AG09309 (cell line): ENCODE results near the gene CIB2.

ENCODE experiments used
- DNase-seq: peaks from one replicate; pipeline ENCODE4 v3.0.0-alpha.2; 2010; ENCODE audit warnings: low read depth
- H3K4me3 ChIP-seq: 2 replicates; pipeline ENCODE4 v1.5.1; 2011; ENCODE audit warnings: mild to moderate bottlenecking, low read depth, low read length, moderate library complexity; ENCODE audit not compliant: control insufficient read depth
- TF ChIP-seq, protein P1 (sequence below): IDR thresholded peaks from 2 replicates; pipeline ENCODE4 v1.5.1; 2011; ENCODE audit warnings: mild to moderate bottlenecking, low read depth, low read length, inconsistent platforms; ENCODE audit not compliant: insufficient read depth, control insufficient read depth; ENCODE audit errors: missing control alignments

CIB2 gene

GRCh38 chr15:78102741-78103140, 28.5 kb downstream of the CIB2 start:
- TF ChIP-seq, protein P1, sequence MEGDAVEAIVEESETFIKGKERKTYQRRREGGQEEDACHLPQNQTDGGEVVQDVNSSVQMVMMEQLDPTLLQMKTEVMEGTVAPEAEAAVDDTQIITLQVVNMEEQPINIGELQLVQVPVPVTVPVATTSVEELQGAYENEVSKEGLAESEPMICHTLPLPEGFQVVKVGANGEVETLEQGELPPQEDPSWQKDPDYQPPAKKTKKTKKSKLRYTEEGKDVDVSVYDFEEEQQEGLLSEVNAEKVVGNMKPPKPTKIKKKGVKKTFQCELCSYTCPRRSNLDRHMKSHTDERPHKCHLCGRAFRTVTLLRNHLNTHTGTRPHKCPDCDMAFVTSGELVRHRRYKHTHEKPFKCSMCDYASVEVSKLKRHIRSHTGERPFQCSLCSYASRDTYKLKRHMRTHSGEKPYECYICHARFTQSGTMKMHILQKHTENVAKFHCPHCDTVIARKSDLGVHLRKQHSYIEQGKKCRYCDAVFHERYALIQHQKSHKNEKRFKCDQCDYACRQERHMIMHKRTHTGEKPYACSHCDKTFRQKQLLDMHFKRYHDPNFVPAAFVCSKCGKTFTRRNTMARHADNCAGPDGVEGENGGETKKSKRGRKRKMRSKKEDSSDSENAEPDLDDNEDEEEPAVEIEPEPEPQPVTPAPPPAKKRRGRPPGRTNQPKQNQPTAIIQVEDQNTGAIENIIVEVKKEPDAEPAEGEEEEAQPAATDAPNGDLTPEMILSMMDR = no peak
- no peak for DNase-seq
- H3K4me3 ChIP-seq = no peak overlapping the region

DNA sequence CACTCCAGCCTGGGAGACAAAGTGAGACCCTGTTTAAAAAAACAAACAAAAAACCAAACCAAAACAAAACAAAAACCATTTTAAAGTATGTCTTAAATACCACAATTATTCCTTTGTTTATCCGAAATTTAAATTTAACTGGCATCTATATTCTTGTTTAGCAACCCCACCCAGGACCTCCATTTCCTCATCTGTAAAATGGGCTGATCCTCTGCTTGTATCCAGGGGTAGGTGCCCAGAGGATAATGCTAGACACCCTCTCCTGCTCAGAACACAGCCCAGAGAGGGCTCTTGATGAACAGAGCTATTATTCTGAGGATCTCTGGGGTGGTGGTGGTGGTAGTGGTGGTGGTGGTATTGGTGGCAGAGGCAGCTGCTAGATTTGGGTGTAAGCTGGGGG, 29.0 kb downstream of the CIB2 start:
- no peak for DNase-seq
- TF ChIP-seq, protein P1 = no peak
- H3K4me3 ChIP-seq = no peak overlapping the region

- TF ChIP-seq, protein P1 = no peak
- no peak overlapping the region for H3K4me3 ChIP-seq
Measured at GRCh38 chr15:78101423-78102105, 29.7 kb downstream of the CIB2 start.

GRCh38 chr15:78100886-78101285, 30.4 kb downstream of the CIB2 start:
- TF ChIP-seq, protein P1 = no peak
- no peak overlapping the region for H3K4me3 ChIP-seq
- DNase-seq = no peak

More at GRCh38 chr15:78101423-78102105, 29.7 kb downstream of the CIB2 start:
- DNase-seq = no peak

- DNase-seq = no peak
- TF ChIP-seq, protein P1 = no peak
- no peak overlapping the region for H3K4me3 ChIP-seq
Measured at GRCh38 chr15:78098131-78098755, 33.0 kb downstream of the CIB2 start.

DNA sequence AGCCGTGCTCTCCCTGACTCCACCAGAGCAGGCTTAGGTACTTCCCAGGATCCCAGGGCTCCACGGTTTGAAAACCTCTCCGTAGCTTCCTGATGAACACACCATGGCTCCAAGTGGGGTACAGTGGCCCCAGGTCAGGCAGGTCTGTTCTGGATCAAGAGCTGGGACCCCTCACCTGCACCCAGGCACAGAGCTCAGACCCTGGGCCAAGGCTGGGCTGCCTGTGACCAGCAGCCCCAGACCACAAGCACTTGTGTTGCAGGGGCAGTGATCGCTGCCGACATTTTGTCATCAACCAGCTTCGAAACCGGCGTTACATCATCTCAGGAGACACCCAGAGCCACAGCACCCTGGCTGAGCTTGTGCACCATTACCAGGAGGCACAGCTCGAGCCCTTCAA, 33.6 kb downstream of the CIB2 start:
- TF ChIP-seq, protein P1 = no peak
- no peak for DNase-seq

More for the DNA sequence above, 33.6 kb downstream of the CIB2 start:
- no peak overlapping the region for H3K4me3 ChIP-seq
